Peyer's patch (tissue), 4 donors: ENCODE data around the gene MAML3.

Experiments used
- CTCF ChIP-seq, 6 experiments: fragments of 450-650 bp in 4 of 6; fragments of 200-600 bp in 2 of 6; sonication (generic) in 1 of 6; IDR thresholded peaks; one replicate each; pipeline ENCODE4 v1.5.1; 2017 to 2019; ENCODE audit warnings: antibody characterized with exemption in 6 of 6, mild to moderate bottlenecking in 3 of 6, moderate library complexity in 1 of 6
- POLR2A ChIP-seq, 2 donors: fragments of 450-650 bp; IDR thresholded peaks; one replicate each; pipeline ENCODE4 v1.5.1; 2017; ENCODE audit warnings: antibody characterized with exemption in 2 of 2, mild to moderate bottlenecking in 2 of 2, moderate library complexity in 2 of 2

GRCh38 chr4:139769364-139769763 lies 384.6 kb downstream of the MAML3 start:
- TF ChIP-seq CTCF (IDR thresholded peaks at IDR 0.05) (no peak), POLR2A (IDR thresholded peaks at IDR 0.05) (no peak)
